ENCODE data around the gene PLXNA3. TPM values are rescaled to one million over a fixed set of nuclear protein-coding genes. Genes with fewer than 3 reads are reported as not detected.

PLXNA3 gene
- total RNA-seq, 4 donors from 2014 or later, result 5.6 to 17.9 (median 11.6) TPM

GRCh38 chrX:154486396-154487207, 28.5 kb downstream of the PLXNA3 start, which contains the start of gene UBL4A:
TSS of gene UBL4A (minus strand) at chrX:154486615. CDS start at chrX:154486584, 31 bp downstream.
- no peak for TF ChIP-seq CTCF (IDR thresholded peaks at IDR 0.05; ENCODE audit: low read depth)

GRCh38 chrX:154487518-154488290, 29.6 kb downstream of the PLXNA3 start:
- no peak for TF ChIP-seq CTCF (IDR thresholded peaks at IDR 0.05; ENCODE audit: low read depth)

- no peak for TF ChIP-seq CTCF (IDR thresholded peaks at IDR 0.05; ENCODE audit: low read depth)
Observed at GRCh38 chrX:154488336-154489075, 30.4 kb downstream of the PLXNA3 start.

DNA sequence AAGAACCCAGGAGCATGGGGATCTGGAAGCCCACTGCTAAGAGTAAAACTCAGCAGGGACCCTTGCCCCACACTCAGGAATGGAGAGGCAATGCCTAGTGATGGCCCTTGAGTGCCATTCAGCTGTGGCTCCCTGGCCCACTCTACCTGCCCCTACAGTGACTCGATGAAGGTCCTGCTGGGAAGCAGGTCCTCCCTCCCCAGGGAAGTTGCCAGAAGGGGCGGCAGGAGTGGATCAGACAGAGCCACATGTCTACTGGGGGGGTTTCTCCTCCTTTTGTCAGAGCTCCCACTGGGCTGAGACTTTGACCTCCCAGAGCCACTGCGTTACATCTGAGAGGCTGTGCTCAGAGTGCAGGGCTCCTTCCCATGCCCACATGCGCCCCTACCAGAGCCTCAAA, 31.1 kb downstream of the PLXNA3 start:
- TF ChIP-seq CTCF (IDR thresholded peaks at IDR 0.05; ENCODE audit: low read depth), result no peak

DNA sequence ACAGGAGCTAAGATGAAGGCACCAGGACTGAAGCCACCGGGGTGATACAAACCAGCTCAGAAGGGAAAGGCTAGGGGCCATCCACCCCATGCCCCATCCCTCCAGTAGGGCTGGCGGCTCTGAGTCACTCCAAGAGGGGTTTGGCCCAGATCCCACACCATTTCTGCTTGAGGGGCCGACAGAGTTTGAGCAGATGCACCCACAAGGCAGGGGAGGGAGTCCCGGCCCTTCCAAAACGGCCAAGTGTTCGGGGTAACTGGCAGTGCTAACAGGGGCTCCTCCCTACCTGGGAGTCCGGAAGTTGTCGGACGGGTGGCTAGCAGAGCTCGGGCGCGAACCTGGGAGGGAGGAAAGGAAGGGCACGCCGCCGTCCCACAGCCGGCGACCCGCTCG, 31.9 kb downstream of the PLXNA3 start:
- no peak for TF ChIP-seq CTCF (IDR thresholded peaks at IDR 0.05; ENCODE audit: low read depth)

DNA sequence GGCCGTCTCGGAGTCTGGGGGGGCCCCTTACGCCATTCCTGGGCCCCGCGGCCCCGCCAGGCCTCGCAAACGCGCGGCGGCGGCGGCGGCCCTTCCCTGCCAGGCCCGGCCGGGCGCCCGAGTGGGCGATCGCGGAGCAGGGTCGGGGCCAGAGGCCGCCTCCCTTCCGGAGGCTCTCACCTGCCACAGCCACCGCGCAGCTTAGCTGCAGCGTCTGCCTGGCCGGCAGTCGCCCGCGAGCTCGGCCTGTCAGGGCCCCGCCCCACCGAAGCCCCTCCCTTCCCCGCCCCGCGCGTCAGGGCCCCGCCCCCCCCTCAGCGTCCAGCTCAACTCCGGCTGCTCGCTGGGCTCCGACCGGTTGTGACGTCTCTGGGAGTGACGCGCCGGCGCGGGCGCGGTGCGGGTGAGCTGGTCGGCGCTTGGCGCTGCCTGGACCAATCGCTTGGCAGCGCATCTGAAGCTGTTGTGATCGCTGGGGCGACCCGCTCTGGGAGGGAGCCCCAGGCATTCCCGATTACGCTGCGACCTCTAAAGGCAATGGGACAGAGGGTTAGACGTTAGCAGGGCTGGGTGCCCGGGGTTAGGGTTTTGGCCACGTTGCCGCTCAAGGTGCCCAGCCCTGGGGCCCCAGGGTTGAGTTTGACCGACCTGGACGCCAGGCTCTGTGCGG, 32.5 kb downstream of the PLXNA3 start, which contains the start of gene SLC10A3:
Gene SLC10A3, minus strand, starts transcription at position 216 of the 670 bp plus-strand sequence. CDS start 1,689 bp downstream, outside the sequence.
- no peak for TF ChIP-seq CTCF (IDR thresholded peaks at IDR 0.05; ENCODE audit: low read depth)
